H1 (cell line): ENCODE measurements around the gene METTL9. TPM values are rescaled to one million over a fixed set of nuclear protein-coding genes. Genes with fewer than 3 reads are reported as not detected.

Source experiments
- CTCF ChIA-PET: fragments of 300-600 bp; sonication (Branson Sonifier 250); formaldehyde crosslinking; loops from one replicate; lab custom pipeline; 2021; ENCODE audit not compliant: partially characterized antibody; lab: Charles Lee
- POLR2A ChIA-PET: fragments of 300-600 bp; sonication (Branson Sonifier 250); formaldehyde crosslinking; loops from one replicate; lab custom pipeline; 2021; ENCODE audit warnings: inconsistent platforms; ENCODE audit not compliant: partially characterized antibody; lab: Charles Lee
- DNase-seq, 2 experiments: peaks; one replicate each; pipeline versions ENCODE4 v3.0.0 to v3.0.0-alpha.2; 2010 to 2022; ENCODE audit warnings: low spot score in 2 of 2, low read depth in 1 of 2, mixed read lengths in 1 of 2
- FAIRE-seq: peaks from 2 replicates; lab custom pipeline; 2011; peaks lifted over from hg19 to GRCh38; lab: Jason Lieb, UNC
- H2AFZ ChIP-seq: 2 replicates; pipeline ENCODE4 v1.8.1; 2012; ENCODE audit warnings: low read length, inconsistent platforms
- H2AK5ac ChIP-seq: 2 replicates; pipeline ENCODE4 v1.6.1; 2013; ENCODE audit warnings: low read depth, low read length
- H2BK120ac ChIP-seq: replicated peaks from 2 replicates; pipeline ENCODE3; 2013; ENCODE audit warnings: low read depth, low read length, inconsistent platforms
- H2BK12ac ChIP-seq: 2 replicates; pipeline ENCODE4 v1.6.1; 2013; ENCODE audit warnings: low read depth, low read length
- H2BK15ac ChIP-seq: 2 replicates; pipeline ENCODE4 v1.6.1; 2013; ENCODE audit warnings: low read length
- H2BK20ac ChIP-seq: 2 replicates; pipeline ENCODE4 v1.6.1; 2013; ENCODE audit warnings: low read length
- H2BK5ac ChIP-seq: 2 replicates; pipeline ENCODE4 v1.6.1; 2013; ENCODE audit warnings: low read depth, low read length
- H3K14ac ChIP-seq: 2 replicates; pipeline ENCODE4 v1.6.1; 2013; ENCODE audit warnings: inconsistent platforms; ENCODE audit not compliant: insufficient read length
- H3K18ac ChIP-seq: 2 replicates; pipeline ENCODE4 v1.6.1; 2013; ENCODE audit warnings: low read length; ENCODE audit errors: extremely low read depth
- H3K23ac ChIP-seq: 2 replicates; pipeline ENCODE4 v1.6.1; 2013; ENCODE audit warnings: inconsistent platforms; ENCODE audit not compliant: insufficient read length
- H3K23me2 ChIP-seq: 2 replicates; pipeline ENCODE4 v1.6.1; 2013; ENCODE audit warnings: low read depth, low read length
- H3K27ac ChIP-seq: 2 replicates; pipeline ENCODE4 v1.6.1; 2011; ENCODE audit warnings: low read depth, low read length, inconsistent platforms
- H3K27me3 ChIP-seq, 4 experiments: replicated peaks in 1 of 4; 1 replicate in 1 of 4; 2 replicates in 3 of 4; pipeline versions ENCODE4 v1.6.1 to v1.8.1; 2011 to 2013; ENCODE audit warnings: low read length in 3 of 4, mild to moderate bottlenecking in 3 of 4, inconsistent platforms in 2 of 4, mixed read lengths in 2 of 4, moderate library complexity in 1 of 4; ENCODE audit not compliant: control insufficient read depth in 3 of 4, insufficient read depth in 3 of 4; ENCODE audit errors: extremely low read depth in 1 of 4
- H3K36me3 ChIP-seq, 4 experiments: 2 replicates each; pipeline versions ENCODE4 v1.6.1 to v1.8.1; 2011 to 2013; ENCODE audit warnings: mild to moderate bottlenecking in 4 of 4, low read length in 3 of 4, moderate library complexity in 2 of 4, control low read depth in 1 of 4, inconsistent platforms in 1 of 4; ENCODE audit not compliant: insufficient read depth in 4 of 4, control insufficient read depth in 2 of 4
- H3K4ac ChIP-seq: replicated peaks from 2 replicates; pipeline ENCODE3; 2013; ENCODE audit warnings: low read length, low read depth, mixed read lengths, inconsistent platforms; ENCODE audit not compliant: insufficient read length
- H3K4me1 ChIP-seq, 4 experiments: replicated peaks in 1 of 4; 1 replicate in 1 of 4; 2 replicates in 3 of 4; pipeline versions ENCODE4 v1.6.1 to v1.8.1; 2011 to 2013; ENCODE audit warnings: low read length in 3 of 4, inconsistent platforms in 2 of 4, mixed read lengths in 1 of 4; ENCODE audit not compliant: insufficient read depth in 4 of 4, control insufficient read depth in 3 of 4
- H3K4me2 ChIP-seq, 2 experiments: 2 replicates each; pipeline versions ENCODE4 v1.6.1 to v1.8.1; 2011 to 2013; ENCODE audit warnings: low read depth in 2 of 2, low read length in 2 of 2, control low read depth in 1 of 2, inconsistent platforms in 1 of 2, mild to moderate bottlenecking in 1 of 2; ENCODE audit not compliant: insufficient read depth in 1 of 2
- H3K4me3 ChIP-seq, 4 experiments: fragments of 200-600, 300-600 bp in 1 of 4; sonication (generic), shearing (Covaris generic), sonication (Bioruptor Twin) in 1 of 4; 2 replicates each; pipeline versions ENCODE4 v1.5.1 to v1.8.1; 2011 to 2016; ENCODE audit warnings: low read length in 4 of 4, low read depth in 3 of 4, control low read depth in 2 of 4, inconsistent platforms in 2 of 4, mild to moderate bottlenecking in 2 of 4, mixed read lengths in 1 of 4, moderate library complexity in 1 of 4; ENCODE audit not compliant: insufficient read depth in 2 of 4; ENCODE audit errors: extremely low read depth in 1 of 4
- H3K56ac ChIP-seq: replicated peaks from 2 replicates; pipeline ENCODE3; 2013; ENCODE audit warnings: low read depth, mild to moderate bottlenecking, mixed read lengths, low read length, inconsistent platforms; ENCODE audit not compliant: insufficient read length
- H3K79me1 ChIP-seq: 2 replicates; pipeline ENCODE4 v1.6.1; 2013; ENCODE audit warnings: low read depth, low read length, control low read depth
- H3K79me2 ChIP-seq, 2 experiments: 2 replicates each; pipeline versions ENCODE4 v1.6.1 to v1.8.1; 2012 to 2013; ENCODE audit warnings: low read length in 2 of 2, mild to moderate bottlenecking in 2 of 2, inconsistent platforms in 1 of 2; ENCODE audit not compliant: insufficient read depth in 2 of 2, control insufficient read depth in 1 of 2
- H3K9ac ChIP-seq, 4 experiments: replicated peaks in 1 of 4; 1 replicate in 1 of 4; 2 replicates in 3 of 4; pipeline versions ENCODE4 v1.6.1 to v1.8.1; 2011 to 2013; ENCODE audit warnings: low read depth in 3 of 4, low read length in 3 of 4, control low read depth in 2 of 4, mild to moderate bottlenecking in 2 of 4, moderate library complexity in 2 of 4, inconsistent platforms in 1 of 4; ENCODE audit errors: extremely low read depth in 1 of 4
- H3K9me3 ChIP-seq, 2 experiments: 2 replicates each; pipeline versions ENCODE4 v1.6.1 to v1.8.1; 2012 to 2013; ENCODE audit warnings: mild to moderate bottlenecking in 2 of 2, moderate library complexity in 2 of 2, control low read depth in 1 of 2, inconsistent platforms in 1 of 2, low read depth in 1 of 2, low read length in 1 of 2, mixed read lengths in 1 of 2; ENCODE audit not compliant: insufficient read depth in 2 of 2
- H4K20me1 ChIP-seq, 2 experiments: replicated peaks in 1 of 2; 2 replicates each; pipeline versions ENCODE3 to v1.8.1; 2011 to 2013; ENCODE audit warnings: inconsistent platforms in 2 of 2, low read length in 2 of 2, mild to moderate bottlenecking in 1 of 2; ENCODE audit not compliant: insufficient read depth in 2 of 2, control insufficient read depth in 1 of 2
- H4K5ac ChIP-seq: 2 replicates; pipeline ENCODE4 v1.6.1; 2013; ENCODE audit warnings: low read length, low read depth, mixed read lengths, inconsistent platforms; ENCODE audit not compliant: insufficient read length
- H4K8ac ChIP-seq: 2 replicates; pipeline ENCODE4 v1.8.0; 2013; ENCODE audit warnings: mild to moderate bottlenecking, moderate library complexity, low read length, inconsistent platforms; ENCODE audit not compliant: insufficient read depth; ENCODE audit errors: extremely low read depth
- H4K91ac ChIP-seq: replicated peaks from 2 replicates; pipeline ENCODE3; 2013; ENCODE audit warnings: low read length, mixed read lengths, inconsistent platforms; ENCODE audit not compliant: insufficient read length
- CBX8 ChIP-seq: fragments of 300-800, 300-1000 bp; sonication (generic); IDR thresholded peaks from 2 replicates; pipeline ENCODE4 v1.7.1; 2016; ENCODE audit warnings: low read depth, low read length, borderline replicate concordance
- CHD2 ChIP-seq: IDR thresholded peaks from 2 replicates; pipeline ENCODE4 v1.6.1; 2012; ENCODE audit warnings: low read length, improper control_type of control experiment
- CREB1 ChIP-seq: IDR thresholded peaks from 2 replicates; pipeline ENCODE4 v1.6.1; 2012; ENCODE audit warnings: inconsistent platforms
- FOSL1 ChIP-seq: IDR thresholded peaks from 2 replicates; pipeline ENCODE4 v1.6.1; 2011; ENCODE audit warnings: mild to moderate bottlenecking, low read depth, low read length, moderate library complexity; ENCODE audit not compliant: insufficient read depth
- HDAC2 ChIP-seq, 2 experiments: fragments of 300-600 bp in 1 of 2; sonication (generic) in 1 of 2; IDR thresholded peaks; 2 replicates each; pipeline ENCODE4 v1.6.1; 2011 to 2012; ENCODE audit warnings: low read depth in 2 of 2, low read length in 2 of 2, mild to moderate bottlenecking in 2 of 2, moderate library complexity in 2 of 2, borderline replicate concordance in 1 of 2, inconsistent platforms in 1 of 2
- POLR2AphosphoS5 ChIP-seq: IDR thresholded peaks from 2 replicates; pipeline ENCODE4 v1.6.1; 2011; ENCODE audit warnings: low read depth, low read length
- POU5F1 ChIP-seq: IDR thresholded peaks from 2 replicates; pipeline ENCODE4 v1.6.1; 2011; ENCODE audit warnings: low read depth, mild to moderate bottlenecking, low read length, moderate library complexity
- SIN3A ChIP-seq, 2 experiments: IDR thresholded peaks in 1 of 2; conservative IDR thresholded peaks in 1 of 2; 2 replicates each; pipeline ENCODE4 v1.6.1; 2011 to 2012; ENCODE audit warnings: low read length in 2 of 2, improper control_type of control experiment in 1 of 2, low read depth in 1 of 2, mild to moderate bottlenecking in 1 of 2
- SUZ12 ChIP-seq: fragments of 200-600 bp; sonication (generic); IDR thresholded peaks from 2 replicates; pipeline ENCODE4 v1.6.1; 2012; ENCODE audit warnings: mild to moderate bottlenecking, inconsistent platforms, low read length, moderate library complexity, mixed read lengths
- WGBS, 2 experiments: shearing (Covaris generic) in 1 of 2; methylation state at CpG; one replicate each; pipeline versions ENCODE4 v1.1.6 to v1.1.7; 2013 to 2015; ENCODE audit warnings: low lambda C conversion rate in 2 of 2, mixed read lengths in 2 of 2, inconsistent platforms in 1 of 2, low coverage in 1 of 2, missing lambda C conversion rate in 1 of 2; ENCODE audit not compliant: insufficient replicate concordance in 2 of 2, insufficient coverage in 1 of 2, insufficient read length in 1 of 2; ENCODE audit errors: extremely low coverage in 1 of 2, missing lambda C conversion rate in 1 of 2; 5-methylcytosine and 5-hydroxymethylcytosine counted together
- polyA plus RNA-seq, 7 experiments: library from polyadenylated mRNA; depleted of rRNA in 3 of 7; stranded (reverse) in 5 of 7; unstranded in 2 of 7; fragments of >200 nt in 5 of 7; fragments of 200-250 nt in 2 of 7; gene quantifications; 1 replicate in 5 of 7; 2 replicates in 1 of 7; 4 replicates in 1 of 7; pipeline versions ENCODE4 v1.2.1 to v1.2.3, GENCODE V29; 2011 to 2013; ENCODE audit warnings: missing spikeins in 2 of 7, mixed read lengths in 2 of 7
- total RNA-seq: library from RNA; stranded (reverse); fragmentation: NEBNext Ultra II Directional; extraction: Animal tissue kit (Norgen Biotek cat#: 25700); gene quantifications from 2 replicates; pipeline ENCODE4 v1.2.1, GENCODE V29; 2021
- TF ChIP-seq, protein P1 (sequence below), 3 experiments: IDR thresholded peaks; 1 replicate in 2 of 3; 2 replicates in 1 of 3; pipeline versions ENCODE4 v1.5.1 to v1.6.1; 2011; ENCODE audit warnings: low read length in 3 of 3, mild to moderate bottlenecking in 3 of 3, inconsistent platforms in 2 of 3, low read depth in 1 of 3, moderate library complexity in 1 of 3; ENCODE audit not compliant: insufficient read depth in 1 of 3; ENCODE audit errors: control extremely low read depth in 1 of 3

The METTL9 gene
- total and polyA plus RNA-seq, 2 of the 8 experiments (the other 6 are each of a cell fraction or from before 2014, with no cell fraction given): 45.4 to 112 TPM

DNA sequence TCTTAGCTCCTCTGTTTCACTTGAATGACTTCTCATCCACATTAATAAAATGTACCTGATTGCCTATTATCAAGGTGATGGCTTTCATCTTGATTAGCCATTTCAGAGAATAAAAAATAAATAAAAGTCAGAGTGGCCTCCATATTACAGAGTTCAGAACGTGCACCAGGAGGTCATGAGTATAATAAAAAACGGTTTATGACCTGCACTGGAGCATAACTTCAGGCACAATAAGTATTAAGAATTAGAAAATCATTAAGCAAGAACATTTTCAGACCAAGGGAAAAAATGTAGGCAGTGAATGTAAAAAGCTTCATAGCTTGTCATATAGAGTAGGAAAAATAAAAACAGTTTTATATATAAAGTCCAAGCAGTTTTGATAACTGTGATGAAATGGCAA lies 11.4 kb downstream of the METTL9 start:
- H3K4me3 ChIP-seq: no peak overlapping the region
- H4K8ac ChIP-seq: no peak overlapping the region
- H3K23ac ChIP-seq: no peak overlapping the region
- H3K14ac ChIP-seq: no peak overlapping the region
- peaks cover 6 to 28% (median 11%) of the 10 kb centered on the region in 4 experiments; a peak in 6 of 7 replicates for H3K4me1 ChIP-seq
- H3K9ac ChIP-seq: no peak overlapping the region
- no peak overlapping the region for H2BK5ac ChIP-seq
- H3K4ac ChIP-seq: no peak overlapping the region
- ChIA-PET CTCF (interaction anchor here (1.2 to 3.0 kb wide), 4 partner anchors 9 to 29 kb away, joined by 3 to 9 read pairs (median 5); no protein-coding TSS in a partner anchor), POLR2A (interaction anchor here (1.2 kb wide), 1 partner anchor 10 kb away, joined by 4 read pairs; no protein-coding TSS in a partner anchor)
- peaks cover 10 to 12% of the 10 kb centered on the region in 2 experiments for H4K20me1 ChIP-seq
- H3K27me3 ChIP-seq: no peaks in the 10 kb centered on the region
- no peak overlapping the region for H4K91ac ChIP-seq
- H3K79me2 ChIP-seq: peaks cover 8 to 98% of the 10 kb centered on the region in 2 experiments
- H3K18ac ChIP-seq: no peak overlapping the region
- H2AK5ac ChIP-seq: no peak overlapping the region
- no peak overlapping the region for H2AFZ ChIP-seq
- H2BK15ac ChIP-seq: no peak overlapping the region
- no peaks in the 10 kb centered on the region; a peak in 2 of 8 replicates for H3K36me3 ChIP-seq
- no peak for DNase-seq
- peaks cover 9% of the 10 kb centered on the region for H3K79me1 ChIP-seq
- no peak overlapping the region for H3K27ac ChIP-seq
- no peaks in the 10 kb centered on the region for H3K23me2 ChIP-seq
- H3K4me2 ChIP-seq: no peak overlapping the region; a peak in 1 of 4 replicates
- no peaks in the 10 kb centered on the region for H3K9me3 ChIP-seq
- no peak overlapping the region for H2BK120ac ChIP-seq
- WGBS, 2 experiments: 59% methylated on average over 2 of the region's 2 CpGs; no CpG with 5 or more reads in 1 of the 2 experiments
- no peak for FAIRE-seq
- H3K56ac ChIP-seq: no peak overlapping the region
- no peak overlapping the region for H2BK12ac ChIP-seq
- H2BK20ac ChIP-seq: no peak overlapping the region
- no peak overlapping the region for H4K5ac ChIP-seq
- no peak for TF ChIP-seq POU5F1
- TF ChIP-seq, protein P1, sequence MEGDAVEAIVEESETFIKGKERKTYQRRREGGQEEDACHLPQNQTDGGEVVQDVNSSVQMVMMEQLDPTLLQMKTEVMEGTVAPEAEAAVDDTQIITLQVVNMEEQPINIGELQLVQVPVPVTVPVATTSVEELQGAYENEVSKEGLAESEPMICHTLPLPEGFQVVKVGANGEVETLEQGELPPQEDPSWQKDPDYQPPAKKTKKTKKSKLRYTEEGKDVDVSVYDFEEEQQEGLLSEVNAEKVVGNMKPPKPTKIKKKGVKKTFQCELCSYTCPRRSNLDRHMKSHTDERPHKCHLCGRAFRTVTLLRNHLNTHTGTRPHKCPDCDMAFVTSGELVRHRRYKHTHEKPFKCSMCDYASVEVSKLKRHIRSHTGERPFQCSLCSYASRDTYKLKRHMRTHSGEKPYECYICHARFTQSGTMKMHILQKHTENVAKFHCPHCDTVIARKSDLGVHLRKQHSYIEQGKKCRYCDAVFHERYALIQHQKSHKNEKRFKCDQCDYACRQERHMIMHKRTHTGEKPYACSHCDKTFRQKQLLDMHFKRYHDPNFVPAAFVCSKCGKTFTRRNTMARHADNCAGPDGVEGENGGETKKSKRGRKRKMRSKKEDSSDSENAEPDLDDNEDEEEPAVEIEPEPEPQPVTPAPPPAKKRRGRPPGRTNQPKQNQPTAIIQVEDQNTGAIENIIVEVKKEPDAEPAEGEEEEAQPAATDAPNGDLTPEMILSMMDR (IDR thresholded peaks at IDR 0.05; ENCODE audit: control extremely low read depth in 1 of 3, insufficient read depth in 1 of 3, low read depth in 1 of 3, low read length in 3 of 3): no peak
- TF ChIP-seq SIN3A (conservative IDR thresholded peaks at IDR 0.05 in 1 of 2, IDR thresholded peaks at IDR 0.05 in 1 of 2; ENCODE audit: low read depth in 1 of 2, low read length in 2 of 2): no peak
- TF ChIP-seq FOSL1: no peak
- no peak for TF ChIP-seq SUZ12
- TF ChIP-seq POLR2AphosphoS5: no peak
- TF ChIP-seq HDAC2 (IDR thresholded peaks at IDR 0.05; ENCODE audit: borderline replicate concordance in 1 of 2, low read depth in 2 of 2, low read length in 2 of 2): no peak
- TF ChIP-seq CREB1: no peak
- no peak for TF ChIP-seq CBX8
- no peak for TF ChIP-seq CHD2
